Renal cortex interstitium (tissue), 15 donors: Measurements from ENCODE around the gene OR4D6. TPM values are rescaled to one million over a fixed set of nuclear protein-coding genes. Genes with fewer than 3 reads are reported as not detected.
"Not testable (repeated sequence)": the region's sequence is repeated elsewhere in the genome, so short reads cannot be mapped to it uniquely, and the experiment has no call there.

Experiments
- DNase-seq, 11 donors: peaks; one replicate each; pipeline ENCODE4 v3.0.0-alpha.2; 2013; ENCODE audit warnings: low read depth in 9 of 11, low spot score in 4 of 11; ENCODE audit errors: extremely low read depth in 1 of 11
- long read RNA-seq, 16 experiments: transcript quantifications; one replicate each; lab custom pipeline, GENCODE V29; 2026
- polyA plus RNA-seq, 3 donors: library from polyadenylated mRNA; unstranded; fragments of 120-200 nt; gene quantifications; one replicate each; pipeline ENCODE4 v1.2.1, GENCODE V29; 2013; ENCODE audit not compliant: insufficient read length in 3 of 3

OR4D6 gene
- polyA plus RNA-seq = not detected
- long read RNA-seq, donor 1 = 0 reads
- long read RNA-seq, donor 2 = 0 reads
- long read RNA-seq, donor 3 = 0 reads
- long read RNA-seq, donor 4 = 0 reads
- long read RNA-seq, donor 5 = 0 reads
- long read RNA-seq, donor 6 = 0 reads
- long read RNA-seq, donor 7 = 0 reads
- long read RNA-seq, donor 8 = 0 reads
- long read RNA-seq, donor 9 = 0 reads
- long read RNA-seq, donor 10 = 0 reads
- long read RNA-seq, donor 11 = 0 reads
- long read RNA-seq, donor 12 = 0 reads
- long read RNA-seq, donor 13 = 0 reads
- long read RNA-seq, donor 14 = 0 reads
- long read RNA-seq, donor 15 = 0 reads
- long read RNA-seq, donor 16 = 0 reads

DNA sequence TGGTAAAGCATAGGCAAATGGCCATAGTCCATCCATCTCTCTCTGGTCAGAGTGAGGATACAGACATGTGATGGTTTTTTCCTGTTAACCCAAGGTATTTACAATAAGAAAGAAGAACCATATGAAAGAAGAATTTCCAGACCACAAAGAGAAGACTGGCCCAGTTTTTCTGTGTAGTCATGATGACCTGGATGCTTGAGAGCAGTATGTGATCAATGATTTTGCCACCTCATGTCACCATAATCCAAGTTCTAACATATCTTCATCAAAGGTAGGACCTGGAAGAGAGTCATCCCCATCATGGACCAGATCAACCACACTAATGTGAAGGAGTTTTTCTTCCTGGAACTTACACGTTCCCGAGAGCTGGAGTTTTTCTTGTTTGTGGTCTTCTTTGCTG is at the start of gene OR4D6:
Gene OR4D6, plus strand, starts transcription at position 301 of the 400 bp plus-strand sequence. Its CDS starts 0 bp downstream, at position 301.
- no peak for DNase-seq

- no peak for DNase-seq
Measured at GRCh38 chr11:59413646-59414045, 43.1 kb upstream of the OR4D6 start.

GRCh38 chr11:59415111-59415510 is 41.6 kb upstream of the OR4D6 start:
- DNase-seq = no peak

DNA sequence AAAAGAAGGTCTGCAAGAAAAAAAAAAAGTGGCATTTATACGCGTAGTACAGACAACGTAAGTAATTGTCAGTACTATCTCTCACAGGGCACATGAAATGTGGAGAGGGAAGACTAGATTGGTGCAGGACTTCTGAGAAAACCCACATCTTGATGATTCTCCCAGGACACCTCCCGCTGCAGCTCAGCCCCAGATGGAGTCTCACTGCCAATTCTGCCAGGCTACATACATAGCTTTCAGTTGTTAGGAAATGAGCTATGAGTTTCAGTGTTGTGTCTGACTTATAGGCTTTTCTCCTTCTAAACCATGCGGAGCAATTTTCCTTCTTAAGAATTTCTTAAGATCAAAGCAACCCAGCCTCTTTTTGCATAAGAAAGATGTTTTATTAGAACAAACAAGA is 40.1 kb upstream of the OR4D6 start:
- DNase-seq = no peak

GRCh38 chr11:59417023-59417422 is 39.7 kb upstream of the OR4D6 start:
- no peak for DNase-seq

GRCh38 chr11:59418156-59418555 is 38.6 kb upstream of the OR4D6 start:
- no peak for DNase-seq

DNA sequence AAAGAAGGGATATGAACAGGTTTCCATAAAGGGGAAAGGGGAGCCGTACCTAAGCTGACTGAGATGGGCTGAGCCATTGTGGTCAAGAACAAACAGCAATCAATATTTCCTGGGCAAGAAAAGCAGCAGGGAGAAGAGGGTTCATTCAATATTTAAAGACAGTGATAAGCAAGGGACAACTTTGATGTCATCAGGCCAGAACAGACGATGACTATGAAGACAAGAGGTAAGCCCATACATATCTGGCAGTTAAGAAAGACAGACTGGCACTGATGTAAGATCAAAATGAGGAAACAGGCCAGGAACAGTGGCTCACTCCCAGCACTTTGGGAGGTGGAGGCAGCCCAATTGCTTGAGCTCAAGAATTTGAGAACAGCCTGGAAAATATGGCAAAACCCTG is 32.9 kb upstream of the OR4D6 start:
- DNase-seq = no peak

DNA sequence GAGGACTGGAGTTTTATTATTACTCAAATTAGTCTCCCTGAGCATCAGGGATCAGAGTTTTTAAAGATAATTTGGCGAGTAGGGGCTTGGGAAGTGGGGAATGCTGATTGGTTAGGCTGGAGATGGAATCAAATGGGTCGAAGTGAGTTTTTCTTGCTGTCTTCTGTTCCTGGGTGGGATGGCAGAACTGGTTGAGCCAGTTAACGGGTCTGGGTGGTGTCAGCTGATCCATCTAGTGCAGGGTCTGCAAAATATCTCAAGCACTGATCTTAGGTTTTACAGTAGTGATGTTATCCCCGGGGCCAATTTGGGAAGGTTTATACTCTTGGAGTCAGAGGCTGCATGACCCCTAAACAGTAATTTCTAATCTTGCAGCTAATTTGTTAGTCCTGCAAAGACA is 31.6 kb upstream of the OR4D6 start:
- DNase-seq = no peak

- DNase-seq = no peak
Measured at GRCh38 chr11:59426361-59427067, 30.2 kb upstream of the OR4D6 start, which contains the start of gene OR5A2. Gene OR5A2 (minus strand): TSS chr11:59426413. CDS start chr11:59422953, 3,460 bp downstream.

- no peak for DNase-seq
Measured at GRCh38 chr11:59427068-59427382, 29.7 kb upstream of the OR4D6 start.

DNA sequence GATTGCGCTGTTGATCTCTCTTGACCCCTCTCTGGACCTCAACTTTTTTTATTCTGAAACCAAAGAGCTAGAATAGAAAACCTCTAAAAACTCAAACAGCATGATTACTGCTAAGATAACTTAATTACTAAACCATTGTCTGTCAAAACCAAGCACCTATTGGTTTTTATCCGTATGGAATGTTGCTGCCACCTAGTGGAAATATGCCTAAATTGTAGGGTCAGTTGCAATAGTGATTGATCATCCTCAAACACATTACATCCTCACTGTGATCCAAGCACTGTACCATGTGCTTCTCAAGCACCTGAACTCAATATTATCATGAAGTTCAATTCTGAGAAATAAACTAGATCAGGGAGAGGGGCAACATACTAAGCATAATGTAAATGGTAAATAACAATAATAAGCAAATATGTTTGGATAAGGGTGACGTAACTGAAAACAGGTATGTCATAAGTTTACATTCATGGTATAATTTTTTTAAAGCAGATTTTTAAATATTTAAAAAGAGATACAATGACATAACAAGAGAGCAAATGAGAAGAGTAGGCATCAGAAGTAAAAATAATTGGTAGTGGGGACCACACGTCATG is 26.7 kb upstream of the OR4D6 start:
- peak in 9 of 11 donors; percentile 2 to 23 (median 11) for DNase-seq

DNA sequence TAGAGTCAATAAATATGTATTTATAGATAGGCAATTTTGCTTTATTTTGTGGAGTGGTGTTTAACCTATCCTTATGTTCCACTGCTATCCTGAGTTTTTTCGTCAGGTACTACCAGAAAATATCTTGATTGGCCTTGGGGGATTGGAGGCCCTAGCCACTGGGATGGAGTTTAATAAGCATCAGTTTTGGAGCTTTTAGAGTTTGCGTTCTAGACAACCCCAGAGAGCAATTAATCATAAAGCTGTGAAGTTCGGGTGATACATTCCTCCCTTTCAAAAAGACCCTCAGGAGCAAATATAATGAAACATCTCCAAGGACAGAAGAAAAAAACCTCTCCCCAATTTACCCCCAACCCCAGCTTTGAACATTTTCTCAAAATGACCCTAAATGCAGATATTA is 20.6 kb upstream of the OR4D6 start, which contains the start of gene OR5A1:
Gene OR5A1, plus strand, starts transcription at position 301 of the 400 bp plus-strand sequence. CDS start 6,700 bp downstream, outside the sequence.
- no peak for DNase-seq

DNA sequence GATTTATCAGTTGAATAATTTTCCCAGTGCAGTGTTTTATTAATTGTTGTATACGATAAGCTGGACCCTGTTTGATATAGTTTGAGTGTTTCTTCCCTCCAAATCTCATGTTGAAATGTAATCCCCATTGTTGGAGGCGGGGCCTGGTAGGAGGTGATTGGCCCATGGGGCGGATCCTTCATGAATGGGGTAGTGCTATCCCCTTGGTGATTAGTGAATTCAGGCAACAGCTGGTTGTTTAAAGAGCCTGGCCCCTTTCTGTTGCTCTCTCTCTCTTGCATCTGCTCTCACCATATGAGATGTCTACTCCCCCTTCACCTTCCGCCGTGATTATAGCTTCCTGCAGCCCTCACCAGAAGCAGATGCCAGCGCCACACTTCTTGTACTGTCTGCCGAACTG is 19.0 kb upstream of the OR4D6 start:
- DNase-seq = no peak

GRCh38 chr11:59445624-59446023 is 11.1 kb upstream of the OR4D6 start:
- DNase-seq = not testable (repeated sequence)

DNA sequence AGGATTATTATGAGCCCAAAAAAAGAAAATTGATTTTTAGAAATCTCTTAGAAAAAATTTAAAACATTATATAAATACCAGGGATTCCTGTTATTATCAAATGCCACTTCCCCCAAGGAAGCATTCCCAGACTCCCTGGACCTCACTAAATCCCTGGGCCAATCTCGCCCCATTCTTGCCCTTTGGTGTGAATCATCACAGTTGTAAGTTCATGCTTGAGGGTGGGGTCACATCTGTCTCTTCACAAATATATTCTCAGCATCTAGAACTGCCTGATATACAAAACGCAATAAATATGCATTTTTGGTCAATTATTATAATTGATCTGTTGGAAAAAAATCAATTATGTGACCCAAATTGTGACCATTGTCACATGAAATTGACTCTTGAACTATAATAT is 8.3 kb upstream of the OR4D6 start:
- no peak for DNase-seq

DNA sequence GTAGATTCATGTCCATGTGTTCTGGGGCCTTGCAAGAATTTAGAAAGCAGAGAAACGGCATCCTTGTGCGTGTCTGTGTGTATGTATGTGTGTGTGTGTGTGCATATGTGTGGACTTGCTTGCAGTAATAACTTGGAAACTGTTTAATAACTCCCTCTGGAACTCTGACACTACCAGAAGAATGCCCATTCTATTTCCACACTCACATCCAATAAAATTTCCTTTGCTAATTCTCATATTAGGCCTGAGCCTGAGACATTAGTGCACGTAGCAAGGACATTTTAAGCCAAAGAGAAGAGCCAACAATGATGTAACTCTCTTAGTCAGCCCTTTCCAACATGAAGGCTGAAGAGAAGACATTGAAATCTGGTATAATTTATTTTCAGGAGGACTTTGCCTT is 3.2 kb downstream of the OR4D6 start:
- no peak for DNase-seq

DNA sequence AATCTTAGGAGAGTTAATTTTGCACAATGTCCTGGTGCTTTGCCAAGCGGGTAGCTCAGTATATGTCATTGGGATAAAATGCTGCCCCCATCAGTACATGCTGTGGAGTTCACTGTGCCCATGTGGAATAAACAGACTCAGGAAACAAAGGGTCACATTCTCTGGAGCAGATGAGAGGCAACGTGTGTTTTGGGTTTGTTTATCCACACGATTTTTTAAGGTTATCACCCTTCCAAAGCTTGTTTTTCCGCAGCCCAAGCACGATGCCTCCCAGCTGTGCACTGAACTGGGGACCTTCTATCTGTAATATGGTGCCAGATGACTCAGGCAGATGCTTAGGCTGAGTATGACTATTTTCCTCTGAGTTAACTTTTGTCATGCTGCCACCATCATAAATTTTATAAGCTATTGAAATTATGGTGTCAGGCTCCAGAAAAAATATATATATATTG is 6.5 kb downstream of the OR4D6 start:
- DNase-seq = peak in 6 of 11 donors; percentile 3 to 26 (median 14)

GRCh38 chr11:59473015-59473414 is 16.3 kb downstream of the OR4D6 start, which contains the start of gene OR4D10:
Gene OR4D10 (plus strand): TSS chr11:59473315. CDS start chr11:59477430, 4,115 bp downstream.
- no peak for DNase-seq

GRCh38 chr11:59475176-59475575 is 18.4 kb downstream of the OR4D6 start:
- DNase-seq = no peak

GRCh38 chr11:59479906-59480305 is 23.1 kb downstream of the OR4D6 start:
- DNase-seq = no peak
